ENCODE measurements around the gene AP2B1.

AP2B1 gene

DNA sequence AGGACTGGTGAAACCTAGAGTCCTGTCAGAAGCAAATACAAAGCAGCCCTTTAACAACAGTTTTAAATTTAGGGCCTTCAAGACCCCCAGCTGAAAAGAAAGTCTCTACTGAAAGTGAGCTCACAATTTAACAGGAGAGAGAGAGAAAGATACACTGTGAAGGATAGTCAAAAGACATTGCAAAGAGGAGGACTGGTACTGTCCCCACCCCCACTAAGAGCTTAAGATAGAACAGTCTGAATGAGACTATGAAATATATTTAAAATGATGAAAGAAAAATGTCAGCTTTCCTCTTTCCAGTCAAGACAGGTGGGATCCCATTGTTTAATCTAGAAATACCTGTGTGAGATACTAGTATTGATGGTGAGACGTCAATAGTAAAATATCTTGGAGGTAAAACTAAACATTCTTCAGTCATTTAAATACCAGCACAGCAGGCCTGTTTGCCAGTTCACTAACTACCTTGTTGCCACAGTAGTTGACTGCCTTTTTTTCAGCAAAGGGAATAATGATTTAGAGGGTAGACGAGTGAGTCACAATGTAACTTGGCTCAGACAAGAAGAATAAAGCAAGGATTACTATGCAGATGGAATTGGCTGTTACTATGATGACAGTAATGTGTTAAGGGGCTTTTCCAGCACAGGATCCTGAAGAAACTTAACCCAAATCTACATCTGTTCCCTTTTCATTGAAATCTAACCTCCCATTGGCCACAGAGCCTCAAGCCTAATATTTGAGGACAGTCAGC lies 97.1 kb downstream of the AP2B1 start:
- no peak overlapping the region for H3K4me3 ChIP-seq (replicated peaks in 1 of 2; ENCODE audit: low read depth in 2 of 2, low read length in 2 of 2)
- peak; percentile 18 to 58 for DNase-seq (ENCODE audit: low read depth in 2 of 2)
- TF ChIP-seq CTCF (IDR thresholded peaks at IDR 0.05; ENCODE audit: low read depth, low read length): no peak

DNA sequence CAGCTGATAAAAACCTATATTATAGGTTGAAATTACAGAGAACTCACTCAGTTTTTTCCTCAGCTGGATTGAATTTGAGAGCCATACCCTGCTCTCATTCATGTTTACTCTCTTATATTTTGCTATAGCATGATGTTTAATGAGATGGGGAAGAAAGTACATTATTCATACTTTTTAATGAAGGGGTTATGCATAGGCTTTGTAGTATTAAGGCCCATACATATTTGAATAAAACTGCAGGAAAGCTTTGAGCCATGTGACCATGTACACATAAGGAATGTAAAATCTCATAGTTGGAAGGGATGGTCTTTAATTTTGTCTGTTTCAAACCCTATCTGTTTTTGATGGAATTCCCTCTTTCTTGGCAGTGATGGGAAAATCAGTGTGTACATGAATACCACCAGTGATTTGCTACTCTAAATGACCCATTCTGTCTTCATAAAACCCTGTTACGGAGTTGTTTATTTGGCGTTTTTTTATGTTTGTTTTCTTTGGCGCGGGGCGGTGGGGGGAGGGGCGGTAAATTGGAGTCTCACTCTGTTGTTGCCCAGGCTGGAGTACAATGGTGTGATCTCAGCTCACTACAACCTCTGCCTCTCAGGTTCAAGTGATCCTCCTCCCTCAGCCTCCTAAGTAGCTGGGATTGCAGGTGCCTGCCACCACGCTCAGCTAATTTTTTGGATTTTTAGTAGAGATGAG lies 105.5 kb downstream of the AP2B1 start:
- no peak for TF ChIP-seq CTCF (IDR thresholded peaks at IDR 0.05; ENCODE audit: low read depth, low read length)
- no peak overlapping the region for H3K4me3 ChIP-seq (replicated peaks in 1 of 2; ENCODE audit: low read depth in 2 of 2, low read length in 2 of 2)
- DNase-seq (ENCODE audit: low read depth in 2 of 2): no peak

DNA sequence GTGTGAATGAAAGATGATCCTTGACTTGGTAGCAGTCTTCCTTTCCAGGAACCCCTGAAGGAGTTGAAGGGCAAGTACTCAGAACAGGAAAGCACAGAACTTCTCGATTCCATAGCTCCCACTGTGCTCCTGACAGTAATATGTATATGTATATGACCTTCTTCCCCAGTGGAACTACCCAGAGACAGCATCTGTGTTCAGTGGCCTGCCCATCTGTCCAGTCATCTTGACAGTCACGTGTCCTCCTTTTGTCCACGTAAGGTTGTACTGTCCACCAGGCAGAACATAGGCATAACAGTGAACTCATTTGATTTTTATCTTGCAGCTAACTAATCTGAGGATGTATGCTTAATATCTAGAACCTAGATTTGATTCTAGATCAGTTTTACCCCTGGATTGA lies 106.5 kb downstream of the AP2B1 start:
- TF ChIP-seq CTCF (IDR thresholded peaks at IDR 0.05; ENCODE audit: low read depth, low read length): no peak
- no peak for DNase-seq (ENCODE audit: low read depth in 2 of 2)
- no peak overlapping the region for H3K4me3 ChIP-seq (replicated peaks in 1 of 2; ENCODE audit: low read depth in 2 of 2, low read length in 2 of 2)

GRCh38 chr17:35694906-35695305 lies 107.8 kb downstream of the AP2B1 start:
- no peak overlapping the region for H3K4me3 ChIP-seq (replicated peaks in 1 of 2; ENCODE audit: low read depth in 2 of 2, low read length in 2 of 2)
- TF ChIP-seq CTCF (IDR thresholded peaks at IDR 0.05; ENCODE audit: low read depth, low read length): no peak
- DNase-seq (ENCODE audit: low read depth in 2 of 2): no peak

DNA sequence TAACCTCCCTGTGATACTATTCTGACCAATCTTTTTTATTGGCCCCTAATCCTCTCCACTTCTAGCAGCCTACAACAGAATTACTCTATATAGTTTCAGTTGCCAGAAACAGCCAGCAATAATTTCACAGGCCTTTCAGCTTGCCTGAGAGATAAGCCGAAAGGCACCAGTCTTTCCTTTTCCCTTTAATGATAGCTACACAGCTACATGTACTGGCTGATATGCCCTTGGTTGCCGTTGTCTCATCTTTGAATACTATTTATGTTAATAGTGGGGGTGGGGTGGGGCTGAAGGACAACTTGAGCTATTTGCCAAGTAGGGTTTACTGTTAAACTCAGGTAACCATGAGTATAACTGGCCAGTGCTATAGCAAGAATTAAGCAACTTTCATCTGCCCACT lies 108.5 kb downstream of the AP2B1 start:
- H3K4me3 ChIP-seq (replicated peaks in 1 of 2; ENCODE audit: low read depth in 2 of 2, low read length in 2 of 2): no peak overlapping the region
- no peak for TF ChIP-seq CTCF (IDR thresholded peaks at IDR 0.05; ENCODE audit: low read depth, low read length)

DNA sequence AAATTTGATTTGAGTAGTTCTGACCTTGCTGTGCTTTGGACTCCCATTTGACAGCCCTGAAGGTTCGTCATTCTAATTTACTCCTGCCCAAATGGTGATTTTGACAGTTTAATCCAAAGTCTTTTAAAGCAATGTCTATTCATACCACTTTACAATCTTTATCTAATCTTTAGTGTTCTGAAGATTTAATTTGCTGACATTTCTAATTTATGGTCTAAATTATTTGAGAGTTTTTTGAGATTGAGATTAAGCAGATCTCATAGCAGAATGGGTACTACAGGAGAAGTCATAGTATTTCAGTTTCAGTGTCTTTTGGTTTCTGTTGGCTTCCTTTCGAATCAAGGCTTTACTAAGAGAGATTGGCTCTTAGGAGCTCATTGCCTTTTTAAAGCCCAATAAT lies 111.7 kb downstream of the AP2B1 start:
- no peak for TF ChIP-seq CTCF (IDR thresholded peaks at IDR 0.05; ENCODE audit: low read depth, low read length)
- no peak for DNase-seq (ENCODE audit: low read depth in 2 of 2)
- no peak overlapping the region for H3K4me3 ChIP-seq (replicated peaks in 1 of 2; ENCODE audit: low read depth in 2 of 2, low read length in 2 of 2)

More for the DNA sequence above, 108.5 kb downstream of the AP2B1 start:
- no peak for DNase-seq (ENCODE audit: low read depth in 2 of 2)
